ENCODE data around the gene TPRN. TPM values are rescaled to one million over a fixed set of nuclear protein-coding genes. Genes with fewer than 3 reads are reported as not detected.

The TPRN gene
- total RNA-seq, 2 experiments from 2014 or later: 8.9 TPM

DNA sequence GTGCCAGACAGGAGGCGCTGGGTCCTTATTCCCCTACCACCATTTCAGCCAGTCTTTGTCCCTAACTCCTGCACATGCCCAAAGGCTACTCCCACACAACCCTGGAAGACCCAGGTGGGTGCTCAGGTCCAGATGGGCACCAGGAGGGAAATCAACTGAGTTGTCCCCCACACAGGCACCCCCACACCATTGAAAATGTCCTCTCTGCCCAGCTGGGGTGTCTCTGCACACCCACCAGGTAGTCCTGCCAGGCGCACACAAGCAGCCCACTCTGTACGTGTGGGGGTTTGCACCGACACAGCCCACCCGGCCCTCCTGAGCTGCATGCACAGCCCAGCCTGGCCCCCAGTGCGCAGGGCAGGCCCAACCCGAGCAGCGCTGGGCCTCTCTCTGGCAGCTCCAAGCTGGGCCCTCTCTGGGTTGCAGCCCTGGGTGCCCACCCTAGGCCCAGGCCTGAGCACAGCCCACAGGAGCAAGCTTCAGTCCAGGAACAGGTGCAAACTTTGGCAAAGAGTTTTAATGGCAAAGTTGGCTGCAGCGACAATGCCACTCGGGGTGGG lies 19.3 kb upstream of the TPRN start:
- Mint-ChIP-seq H3K36me3 (ENCODE audit: low read depth) (peaks cover 2% of the 10 kb centered on the region), H3K4me1 (peaks cover 13% of the 10 kb centered on the region), H3K4me3 (peak overlapping the region; percentile 11), H3K9me3 (no peaks in the 10 kb centered on the region), H3K27me3 (no peaks in the 10 kb centered on the region), H3K27ac (no peak overlapping the region)
- no peak for DNase-seq
- CTCF ChIA-PET: interaction anchor here (0.9 to 1.4 kb wide), 3 partner anchors 13 to 17 kb away, joined by 3 read pairs; no protein-coding TSS in a partner anchor
- POLR2A ChIA-PET: no interaction called here

DNA sequence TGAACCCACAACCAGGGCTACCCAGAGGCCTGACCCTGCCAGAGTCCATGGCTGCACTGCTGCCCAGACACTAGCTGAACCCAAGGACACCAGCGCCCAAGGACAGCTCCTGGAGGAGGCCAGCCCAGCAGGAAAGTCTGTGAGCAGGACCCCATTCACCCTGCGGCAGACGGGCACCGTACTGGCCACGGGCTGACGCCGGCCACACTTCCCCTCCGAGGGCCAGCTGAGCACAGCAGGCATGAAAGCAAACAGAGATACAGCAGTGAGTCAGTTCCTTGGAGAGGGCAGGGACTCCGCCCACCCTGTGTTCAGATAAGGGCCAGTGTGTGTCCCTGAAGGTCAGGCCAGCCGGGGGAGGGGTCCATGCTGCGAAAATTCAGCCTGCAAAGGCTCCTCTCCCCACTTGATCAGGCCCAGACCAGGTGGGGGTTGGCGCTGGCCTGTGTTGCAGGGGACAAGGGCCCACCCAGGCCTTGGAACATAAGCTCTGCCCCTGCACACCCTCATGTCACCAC lies 18.3 kb upstream of the TPRN start:
- no peak for DNase-seq
- H3K27ac Mint-ChIP-seq: peak overlapping the region; percentile 36
- peaks cover 7% of the 10 kb centered on the region for H3K4me1 Mint-ChIP-seq
- peaks cover 2% of the 10 kb centered on the region for H3K36me3 Mint-ChIP-seq (ENCODE audit: low read depth)
- H3K4me3 Mint-ChIP-seq: no peak overlapping the region
- H3K27me3 Mint-ChIP-seq: no peaks in the 10 kb centered on the region
- CTCF ChIA-PET: interaction anchor here (0.6 to 1.1 kb wide), 3 partner anchors 12 to 172 kb away, joined by 3 to 5 read pairs (median 3); no protein-coding TSS in a partner anchor
- POLR2A ChIA-PET: no interaction called here
- no peaks in the 10 kb centered on the region for H3K9me3 Mint-ChIP-seq

DNA sequence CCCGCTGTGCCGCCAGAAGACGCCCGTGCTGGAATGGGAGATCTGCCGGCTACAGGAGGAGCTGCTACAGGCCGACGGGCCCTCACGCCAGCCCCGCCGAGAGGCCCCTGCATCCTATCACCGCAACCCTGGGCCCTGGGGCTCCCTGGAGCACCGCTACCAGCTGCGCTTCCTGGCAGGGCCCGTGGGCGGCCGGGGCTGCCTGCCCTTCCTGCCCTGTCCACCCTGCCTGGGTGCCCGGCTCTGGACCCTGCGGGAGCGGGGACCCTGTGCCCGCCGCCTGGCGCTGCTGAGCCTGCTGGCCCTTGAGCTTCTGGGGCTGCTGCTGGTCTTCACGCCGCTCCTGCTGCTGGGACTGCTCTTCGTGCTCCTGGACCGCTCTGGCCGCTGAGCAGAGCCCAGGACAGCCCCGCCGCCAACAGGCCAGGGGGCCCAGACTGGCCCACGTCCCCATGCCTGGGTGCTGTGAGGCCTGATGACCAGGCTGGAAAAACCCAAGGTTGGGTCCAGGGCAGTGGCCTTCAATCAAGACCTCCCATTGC lies 17.7 kb upstream of the TPRN start:
- no peak for DNase-seq
- ChIA-PET POLR2A (no interaction called here), CTCF (interaction anchor here (0.6 to 1.1 kb wide), 2 partner anchors 21 to 171 kb away, joined by 3 to 5 read pairs; no protein-coding TSS in a partner anchor)
- H3K27me3 Mint-ChIP-seq: no peaks in the 10 kb centered on the region
- peaks cover 7% of the 10 kb centered on the region for H3K4me1 Mint-ChIP-seq
- no peaks in the 10 kb centered on the region for H3K9me3 Mint-ChIP-seq
- peaks cover 2% of the 10 kb centered on the region for H3K36me3 Mint-ChIP-seq (ENCODE audit: low read depth)
- no peak overlapping the region for H3K27ac Mint-ChIP-seq
- H3K4me3 Mint-ChIP-seq: no peak overlapping the region

DNA sequence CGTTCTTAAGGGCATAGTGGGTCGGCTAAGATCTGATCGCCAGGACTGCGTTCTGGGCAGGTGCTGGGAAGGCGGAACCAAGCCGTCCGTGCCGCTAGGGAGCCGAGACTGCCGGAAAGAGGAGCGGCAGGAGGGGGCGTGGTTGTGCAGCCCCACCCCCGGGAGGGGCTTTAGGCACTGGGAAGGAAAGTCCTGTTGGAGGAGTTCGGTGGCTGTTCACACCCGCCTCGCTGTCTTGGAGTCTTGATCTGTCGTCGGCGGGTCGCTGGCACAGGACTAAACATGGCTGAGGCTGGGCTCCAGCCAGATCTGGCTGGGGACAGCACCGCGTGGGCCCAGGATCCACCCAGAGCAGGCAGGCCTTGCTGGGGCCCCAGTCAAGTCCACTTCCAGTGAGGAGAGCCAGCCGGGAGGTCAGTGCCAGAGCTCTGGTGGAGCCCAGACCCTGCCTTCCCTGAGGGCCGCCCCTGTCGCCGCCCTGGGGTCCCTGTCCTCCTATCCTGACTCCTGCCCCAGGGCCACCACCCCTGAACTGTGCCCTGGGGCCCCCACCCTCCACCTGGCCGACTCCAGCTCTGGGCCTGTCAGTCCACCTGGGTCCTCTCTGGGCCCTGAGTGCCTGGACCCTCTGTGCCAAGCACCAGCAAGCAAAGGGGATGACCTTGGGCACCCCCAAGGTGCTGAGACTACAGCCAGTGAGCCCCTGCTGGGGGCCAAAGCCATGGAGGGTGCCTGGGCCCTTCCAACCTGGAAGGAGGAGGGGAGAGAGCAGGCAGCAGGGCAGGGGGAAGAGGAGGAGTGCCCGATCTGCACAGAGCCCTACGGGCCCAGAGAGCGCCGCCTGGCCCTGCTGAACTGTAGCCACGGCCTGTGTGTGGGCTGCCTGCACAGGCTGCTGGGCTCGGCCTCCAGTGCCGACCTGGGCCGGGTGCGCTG lies 17.0 kb upstream of the TPRN start:
- Mint-ChIP-seq H3K4me3 (no peak overlapping the region), H3K4me1 (peaks cover 2% of the 10 kb centered on the region), H3K27me3 (no peaks in the 10 kb centered on the region), H3K36me3 (ENCODE audit: low read depth) (peaks cover 5% of the 10 kb centered on the region), H3K27ac (no peak overlapping the region), H3K9me3 (no peaks in the 10 kb centered on the region)
- ChIA-PET POLR2A (no interaction called here), CTCF (interaction anchor here (0.6 to 1.1 kb wide), 2 partner anchors 22 to 191 kb away, joined by 3 to 5 read pairs; no protein-coding TSS in a partner anchor)
- DNase-seq: no peak

DNA sequence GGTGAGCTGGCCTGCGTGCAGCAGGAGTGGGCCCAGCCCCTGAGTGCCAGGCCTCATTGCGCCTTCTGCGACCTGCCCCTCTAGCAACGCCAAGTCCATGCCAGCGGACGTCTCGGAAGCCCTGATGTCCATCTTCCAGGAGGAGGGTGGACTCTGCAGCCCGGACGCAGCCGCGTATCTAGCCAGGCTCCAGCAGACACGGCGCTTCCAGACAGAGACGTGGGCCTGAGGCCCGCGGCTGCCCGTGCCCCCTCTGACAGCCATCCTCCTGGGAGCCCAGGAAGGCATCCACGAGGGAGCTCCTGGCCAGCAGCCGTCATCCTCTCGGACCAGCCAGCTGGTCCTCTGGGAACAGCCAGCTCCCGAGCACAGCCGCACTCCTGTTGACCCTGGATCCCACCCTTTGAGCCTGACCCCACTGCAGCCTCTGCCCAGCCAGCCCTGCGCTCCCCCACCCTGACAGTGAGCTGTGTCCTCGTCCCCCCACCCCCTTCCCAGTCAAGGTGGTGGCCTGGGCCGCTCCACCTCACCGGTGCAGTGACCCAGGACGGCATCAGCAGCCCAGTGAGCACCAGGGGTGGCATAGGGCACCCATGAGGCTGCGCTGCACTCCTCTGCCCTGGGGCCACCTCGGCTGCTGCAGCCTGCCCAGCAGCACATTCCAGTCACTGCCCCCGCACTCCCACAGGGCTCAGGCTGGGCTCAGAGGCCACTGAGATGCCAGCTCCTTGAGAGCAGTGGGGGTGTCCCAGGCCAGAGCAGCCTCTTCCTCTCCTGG lies 15.8 kb upstream of the TPRN start:
- CTCF ChIA-PET: interaction anchor here (0.6 to 1.2 kb wide), 4 partner anchors 10 to 355 kb away, joined by 3 to 4 read pairs (median 4); partner anchors contain the start of genes NDOR1, RNF224 and TMEM203
- no peak for DNase-seq
- Mint-ChIP-seq H3K27ac (no peak overlapping the region), H3K36me3 (ENCODE audit: low read depth) (peaks cover 5% of the 10 kb centered on the region), H3K9me3 (no peaks in the 10 kb centered on the region), H3K4me3 (no peak overlapping the region), H3K27me3 (no peaks in the 10 kb centered on the region), H3K4me1 (peaks cover 2% of the 10 kb centered on the region)
- POLR2A ChIA-PET: no interaction called here

DNA sequence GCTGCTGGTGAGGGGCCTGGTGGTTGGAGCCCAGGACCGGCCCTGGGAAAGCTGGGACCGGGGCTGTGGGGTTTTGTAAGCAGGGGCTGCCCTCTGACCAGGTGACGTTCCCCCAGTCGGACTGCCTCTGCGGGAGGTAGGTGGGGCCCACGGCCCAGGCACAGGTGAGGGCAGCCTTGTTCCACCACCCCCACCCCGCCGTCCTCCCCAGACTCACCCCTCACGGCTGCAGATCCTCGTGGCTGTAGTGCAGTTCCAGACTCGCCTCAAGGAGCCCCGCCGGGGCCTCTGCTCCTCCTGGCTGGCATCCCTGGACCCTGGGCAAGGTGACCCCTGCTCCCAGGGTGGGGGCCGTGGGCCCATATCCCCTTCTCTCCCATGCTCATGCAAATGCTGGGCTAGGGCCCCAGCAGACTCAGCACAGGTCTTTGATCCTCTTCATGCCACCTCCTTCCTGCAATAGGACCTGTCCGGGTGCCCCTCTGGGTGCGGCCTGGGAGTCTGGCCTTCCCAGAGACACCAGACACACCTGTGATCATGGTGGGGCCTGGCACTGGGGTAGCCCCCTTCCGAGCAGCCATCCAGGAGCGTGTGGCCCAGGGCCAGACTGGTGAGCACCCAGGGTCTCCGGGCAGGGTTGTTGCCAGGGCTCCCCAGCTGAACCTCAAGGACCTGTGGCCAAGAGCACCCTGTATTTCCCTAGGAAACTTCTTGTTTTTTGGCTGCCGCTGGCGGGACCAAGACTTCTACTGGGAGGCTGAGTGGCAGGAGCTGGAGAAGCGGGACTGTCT lies 14.8 kb upstream of the TPRN start:
- no peaks in the 10 kb centered on the region for H3K27me3 Mint-ChIP-seq
- H3K4me3 Mint-ChIP-seq: no peak overlapping the region
- no peak overlapping the region for H3K27ac Mint-ChIP-seq
- no peaks in the 10 kb centered on the region for H3K9me3 Mint-ChIP-seq
- ChIA-PET CTCF (interaction anchor here (0.9 to 1.4 kb wide), 3 partner anchors 9 to 23 kb away, joined by 3 to 4 read pairs (median 3); partner anchors contain the start of genes NDOR1, RNF224 and TMEM203), POLR2A (no interaction called here)
- peaks cover 5% of the 10 kb centered on the region for H3K36me3 Mint-ChIP-seq (ENCODE audit: low read depth)
- DNase-seq: no peak
- H3K4me1 Mint-ChIP-seq: no peaks in the 10 kb centered on the region

DNA sequence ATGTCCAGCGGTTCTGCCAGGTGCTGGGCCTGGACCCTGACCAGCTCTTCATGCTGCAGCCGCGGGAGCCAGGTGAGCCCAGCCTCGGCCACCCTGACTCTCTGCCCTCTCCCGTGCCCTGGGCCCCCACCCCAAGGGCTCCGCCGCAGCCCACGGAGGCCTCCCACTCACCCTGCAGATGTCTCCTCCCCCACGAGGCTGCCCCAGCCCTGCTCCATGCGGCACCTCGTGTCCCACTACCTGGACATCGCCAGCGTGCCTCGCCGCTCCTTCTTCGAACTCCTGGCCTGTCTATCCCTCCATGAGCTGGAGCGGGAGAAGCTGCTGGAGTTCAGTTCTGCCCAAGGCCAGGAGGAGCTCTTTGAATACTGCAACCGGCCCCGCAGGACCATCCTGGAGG lies 14.1 kb upstream of the TPRN start:
- Mint-ChIP-seq H3K27me3 (no peaks in the 10 kb centered on the region), H3K9me3 (no peaks in the 10 kb centered on the region), H3K4me1 (no peaks in the 10 kb centered on the region), H3K27ac (no peak overlapping the region), H3K36me3 (ENCODE audit: low read depth) (peaks cover 5% of the 10 kb centered on the region), H3K4me3 (no peak overlapping the region)
- no peak for DNase-seq
- CTCF ChIA-PET: interaction anchor here (1.0 to 1.4 kb wide), 2 partner anchors 22 kb away, joined by 3 read pairs; no protein-coding TSS in a partner anchor
- POLR2A ChIA-PET: no interaction called here

DNA sequence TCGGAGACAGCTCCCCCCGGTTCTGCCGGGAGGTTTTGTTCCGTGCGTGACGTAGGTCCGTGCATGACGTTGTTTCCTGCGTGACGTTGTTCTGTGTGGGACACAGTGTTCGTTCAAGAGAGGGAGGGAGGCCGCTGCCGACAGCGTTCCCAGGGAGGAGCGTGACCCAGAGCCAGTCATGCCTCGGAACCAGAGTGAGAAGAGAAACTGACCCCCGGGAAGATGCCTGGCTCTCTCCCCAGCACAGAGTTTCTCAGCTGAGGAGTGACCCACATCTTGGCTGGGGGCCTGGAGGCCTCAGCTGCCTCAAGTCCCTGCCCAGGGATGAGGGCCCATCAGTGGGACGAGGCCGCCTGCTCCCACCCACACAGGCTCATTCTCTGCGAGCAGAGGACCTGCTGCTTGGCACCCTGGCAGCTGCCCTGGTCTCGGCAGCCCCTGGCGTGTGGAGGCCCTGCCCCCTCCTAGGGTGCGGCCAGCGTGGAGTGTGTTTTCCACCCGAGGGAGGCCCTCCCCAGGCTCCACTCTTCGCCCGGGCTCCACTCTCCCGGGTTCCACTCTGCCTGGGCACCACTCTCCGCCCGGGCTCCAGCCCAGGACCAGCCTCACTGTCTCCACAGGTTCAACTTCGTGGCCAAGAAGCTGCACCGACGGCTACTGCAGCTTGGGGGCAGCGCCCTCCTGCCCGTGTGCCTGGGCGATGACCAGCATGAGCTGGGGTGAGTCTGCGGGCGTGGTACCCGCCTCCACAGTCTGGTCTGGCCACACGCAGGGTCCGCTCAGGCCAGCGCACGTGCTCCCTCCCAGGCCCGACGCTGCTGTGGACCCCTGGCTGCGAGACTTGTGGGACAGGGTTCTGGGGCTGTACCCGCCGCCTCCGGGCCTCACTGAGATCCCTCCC lies 12.9 kb upstream of the TPRN start:
- POLR2A ChIA-PET: no interaction called here
- CTCF ChIA-PET: interaction anchor here (1.0 kb wide), 2 partner anchors 13 to 23 kb away, joined by 3 read pairs; partner anchors contain the start of gene TPRN
- Mint-ChIP-seq H3K27ac (no peak overlapping the region), H3K4me1 (peaks cover 2% of the 10 kb centered on the region), H3K27me3 (no peaks in the 10 kb centered on the region), H3K36me3 (ENCODE audit: low read depth) (peaks cover 9% of the 10 kb centered on the region), H3K9me3 (no peaks in the 10 kb centered on the region), H3K4me3 (no peak overlapping the region)
- no peak for DNase-seq

DNA sequence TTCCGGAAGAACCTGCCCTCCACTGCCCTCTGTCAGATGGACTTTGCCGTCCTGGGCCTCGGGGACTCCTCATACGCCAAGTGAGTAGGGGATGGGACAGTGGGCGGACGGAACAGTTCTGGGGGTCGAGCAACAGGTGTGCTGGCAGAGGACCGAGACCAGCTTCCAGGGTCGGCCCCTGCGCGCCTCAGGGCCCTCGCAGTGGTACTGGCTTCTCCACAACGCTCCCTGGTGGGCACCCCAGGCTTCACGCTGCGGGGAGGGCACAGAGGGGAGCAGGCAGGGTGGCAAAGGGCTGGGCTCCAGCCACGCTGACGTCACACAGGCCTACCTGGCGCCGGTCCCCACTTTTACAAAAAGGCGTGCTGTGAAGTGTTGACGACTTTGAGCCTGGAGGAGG lies 12.0 kb upstream of the TPRN start:
- ChIA-PET CTCF (interaction anchor here (0.6 kb wide), 1 partner anchor 93 kb away, joined by 3 read pairs; no protein-coding TSS in a partner anchor), POLR2A (no interaction called here)
- Mint-ChIP-seq H3K27ac (no peak overlapping the region), H3K4me3 (no peak overlapping the region), H3K9me3 (no peaks in the 10 kb centered on the region), H3K27me3 (no peaks in the 10 kb centered on the region), H3K36me3 (ENCODE audit: low read depth) (peaks cover 10% of the 10 kb centered on the region), H3K4me1 (peaks cover 5% of the 10 kb centered on the region)
- DNase-seq: no peak

DNA sequence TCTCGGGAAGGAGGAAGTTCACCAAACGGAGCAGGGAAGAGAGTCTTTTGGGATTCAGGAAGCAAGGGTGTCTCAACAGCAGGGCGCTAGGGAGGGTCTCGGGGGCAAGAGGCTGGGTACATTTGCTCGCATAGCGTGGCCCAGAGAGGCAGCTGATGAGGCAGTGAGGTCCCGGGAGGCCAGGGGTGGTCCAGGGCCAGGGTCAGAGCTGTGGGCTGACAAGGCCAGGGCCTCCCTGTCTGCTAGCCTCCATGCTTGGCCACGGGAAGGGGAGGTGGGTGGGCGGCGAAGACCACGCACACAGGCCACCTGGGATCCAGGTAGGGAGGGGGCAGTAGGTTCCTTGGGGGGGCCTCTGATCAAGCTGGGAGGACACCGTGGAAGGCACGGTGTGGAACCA lies 11.0 kb upstream of the TPRN start:
- Mint-ChIP-seq H3K4me3 (no peak overlapping the region), H3K4me1 (peaks cover 15% of the 10 kb centered on the region), H3K27ac (no peak overlapping the region), H3K9me3 (no peaks in the 10 kb centered on the region), H3K27me3 (no peaks in the 10 kb centered on the region), H3K36me3 (ENCODE audit: low read depth) (peaks cover 16% of the 10 kb centered on the region)
- ChIA-PET POLR2A (no interaction called here), CTCF (no interaction called here)
- no peak for DNase-seq

DNA sequence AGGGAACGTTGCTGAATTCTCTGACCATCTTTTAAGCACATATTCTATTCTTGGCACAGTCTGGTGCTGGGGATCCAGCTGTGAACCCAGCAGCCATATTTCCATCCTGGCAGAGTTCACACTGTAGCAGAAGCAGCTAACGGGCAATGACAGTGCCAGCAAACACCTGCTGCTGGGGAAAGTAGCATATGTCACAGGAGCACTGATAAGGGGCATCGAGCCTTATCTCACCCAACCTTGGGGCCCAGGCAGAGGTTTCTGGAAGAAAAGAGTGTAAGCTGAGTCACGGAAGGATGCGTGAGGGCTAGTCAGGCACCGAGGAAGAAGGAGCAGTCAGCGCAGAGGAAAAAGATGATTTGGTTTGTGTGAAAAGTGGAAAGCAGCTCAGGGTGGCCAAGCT lies 6.1 kb upstream of the TPRN start:
- H3K27me3 Mint-ChIP-seq: no peaks in the 10 kb centered on the region
- ChIA-PET POLR2A (no interaction called here), CTCF (interaction anchor here (0.6 to 2.2 kb wide), 8 partner anchors 9 to 160 kb away, joined by 3 to 5 read pairs (median 3); partner anchors contain the start of genes ANAPC2, NPDC1, RNF224 and SSNA1)
- peaks cover 20% of the 10 kb centered on the region for H3K36me3 Mint-ChIP-seq (ENCODE audit: low read depth)
- no peaks in the 10 kb centered on the region for H3K9me3 Mint-ChIP-seq
- peaks cover 40% of the 10 kb centered on the region for H3K4me1 Mint-ChIP-seq
- H3K27ac Mint-ChIP-seq: peak overlapping the region; percentile 95
- no peak for DNase-seq
- H3K4me3 Mint-ChIP-seq: peak overlapping the region; percentile 93
